ENCODE data around the gene NQO2.
"Not testable (repeated sequence)": the region's sequence is repeated elsewhere in the genome, so short reads cannot be mapped to it uniquely, and the experiment has no call there.

The NQO2 gene

GRCh38 chr6:2970034-2970685 lies 29.5 kb upstream of the NQO2 start:
- DNase-seq, result no peak

GRCh38 chr6:2970753-2971419 lies 28.8 kb upstream of the NQO2 start:
- peak; percentile 17 for DNase-seq

GRCh38 chr6:2971420-2972218 lies 28.1 kb upstream of the NQO2 start, which contains the start of gene SERPINB6:
Gene SERPINB6, minus strand, starts transcription at chr6:2971567. Its CDS starts 12,235 bp downstream, at chr6:2959332.
- peak; percentile 17 for DNase-seq

- DNase-seq, result not testable (repeated sequence)
Observed at GRCh38 chr6:2972219-2972487, 27.5 kb upstream of the NQO2 start.

- DNase-seq, result not testable (repeated sequence)
Observed at GRCh38 chr6:2972685-2973084, 27.0 kb upstream of the NQO2 start.

GRCh38 chr6:2973180-2973579 lies 26.5 kb upstream of the NQO2 start:
- not testable (repeated sequence) for DNase-seq

GRCh38 chr6:2973676-2974075 lies 26.0 kb upstream of the NQO2 start:
- DNase-seq, result no peak

- DNase-seq, result no peak
Observed at GRCh38 chr6:2976060-2976459, 23.6 kb upstream of the NQO2 start.

GRCh38 chr6:2976571-2977085 lies 23.1 kb upstream of the NQO2 start:
- DNase-seq, result no peak

GRCh38 chr6:2977290-2977689 lies 22.4 kb upstream of the NQO2 start:
- DNase-seq, result no peak

GRCh38 chr6:2977799-2978590 lies 21.7 kb upstream of the NQO2 start:
- no peak for DNase-seq

GRCh38 chr6:2978923-2979322 lies 20.8 kb upstream of the NQO2 start:
- no peak for DNase-seq

- no peak for DNase-seq
Observed at GRCh38 chr6:2979819-2980464, 19.8 kb upstream of the NQO2 start.

GRCh38 chr6:2980465-2980855 lies 19.2 kb upstream of the NQO2 start:
- no peak for DNase-seq

GRCh38 chr6:2982426-2983117 lies 17.1 kb upstream of the NQO2 start:
- DNase-seq, result no peak

GRCh38 chr6:2984738-2985406 lies 14.8 kb upstream of the NQO2 start:
- DNase-seq, result no peak

GRCh38 chr6:2986722-2987221 lies 12.9 kb upstream of the NQO2 start:
- no peak for DNase-seq

- no peak for DNase-seq
Observed at GRCh38 chr6:2988094-2988425, 11.6 kb upstream of the NQO2 start.

- DNase-seq, result peak; percentile 71
Observed at GRCh38 chr6:2988426-2989331, 11.0 kb upstream of the NQO2 start.
